NCI-H187 treated with DMSO at 0.1 percent for 48 hours (cell line): ENCODE results near the gene ATAD2B.

Experiments used
- DNase-seq: peaks from one replicate; lab custom pipeline; 2025; lab: John Stamatoyannopoulos, UW

Gene ATAD2B

GRCh38 chr2:23703037-23703582 is 223.8 kb downstream of the ATAD2B start:
- no peak for DNase-seq

- no peak for DNase-seq
Measured at GRCh38 chr2:23700627-23701026, 226.3 kb downstream of the ATAD2B start.

GRCh38 chr2:23699580-23699925 is 227.4 kb downstream of the ATAD2B start:
- no peak for DNase-seq

GRCh38 chr2:23698721-23699579 is 228.0 kb downstream of the ATAD2B start:
- no peak for DNase-seq
